Erythroblast (primary cell): ENCODE results near the gene TUG1.

Source experiments
- DNase-seq, 2 experiments: peaks; one replicate each; lab custom pipeline; 2025; lab: John Stamatoyannopoulos, UW
- GATA1 ChIP-seq: IDR thresholded peaks from 2 replicates; pipeline ENCODE4 v1.6.1; 2011; ENCODE audit warnings: low read depth, mild to moderate bottlenecking, control low read depth, low read length, moderate library complexity
- POLR2A ChIP-seq: IDR thresholded peaks from 2 replicates; pipeline ENCODE4 v1.6.1; 2011; ENCODE audit warnings: mild to moderate bottlenecking, low read length

The TUG1 gene

DNA sequence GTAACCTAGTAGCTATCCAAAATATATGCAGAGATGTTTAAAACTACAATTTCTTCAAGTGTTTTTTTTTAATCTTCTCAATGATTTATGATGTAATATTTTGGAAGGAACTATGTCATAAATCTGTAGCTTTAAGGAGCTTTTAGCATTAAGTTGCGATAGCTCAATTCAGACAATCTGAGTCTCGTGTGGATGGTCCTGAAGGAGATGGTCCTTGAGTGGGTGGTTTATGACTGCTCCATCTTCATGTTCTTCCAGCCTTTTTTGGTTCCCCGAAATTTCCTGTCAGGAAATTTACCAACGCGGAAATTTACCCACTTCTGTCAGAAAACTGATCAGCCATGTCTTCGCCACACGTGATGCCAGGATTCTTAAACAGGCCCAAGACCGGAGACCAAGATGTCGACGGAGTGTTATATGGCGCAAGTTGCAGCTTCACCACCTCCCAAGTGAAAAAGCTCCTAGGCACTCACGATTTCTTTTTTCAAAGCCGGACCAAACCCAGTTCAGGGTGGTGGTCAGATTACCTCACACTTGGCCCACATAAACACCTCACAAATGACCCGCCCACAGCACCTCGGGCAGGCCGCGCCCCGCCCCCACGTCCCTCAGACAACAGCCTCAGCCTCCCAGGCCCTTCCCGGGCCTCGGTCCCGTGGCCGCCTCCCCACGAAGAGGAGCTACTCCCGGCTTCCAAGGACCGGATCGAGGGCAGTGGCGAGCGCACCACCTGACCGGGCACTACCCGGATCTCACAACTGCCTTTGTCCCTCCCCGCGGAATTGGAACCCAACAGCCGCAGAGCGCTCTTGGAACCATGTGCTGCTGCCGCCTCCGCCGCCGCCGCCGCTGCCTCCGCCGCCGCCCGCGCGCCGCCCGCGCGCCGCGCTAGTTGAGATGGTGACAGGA, 796 bp upstream of the TUG1 start, which contains the start of gene MORC2:
MORC2 (minus strand) TSS at position 760 of the 909 bp plus-strand sequence. CDS start 885 bp downstream, outside the sequence.
- no peak for TF ChIP-seq POLR2A
- TF ChIP-seq GATA1: no peak
- DNase-seq: peak; percentile 83 to 89

- TF ChIP-seq GATA1: no peak
- TF ChIP-seq POLR2A: no peak
- DNase-seq: peak; percentile 83 to 85
These were observed 679 bp downstream of the TUG1 start for GRCh38 chr22:30969532-30970355.

DNA sequence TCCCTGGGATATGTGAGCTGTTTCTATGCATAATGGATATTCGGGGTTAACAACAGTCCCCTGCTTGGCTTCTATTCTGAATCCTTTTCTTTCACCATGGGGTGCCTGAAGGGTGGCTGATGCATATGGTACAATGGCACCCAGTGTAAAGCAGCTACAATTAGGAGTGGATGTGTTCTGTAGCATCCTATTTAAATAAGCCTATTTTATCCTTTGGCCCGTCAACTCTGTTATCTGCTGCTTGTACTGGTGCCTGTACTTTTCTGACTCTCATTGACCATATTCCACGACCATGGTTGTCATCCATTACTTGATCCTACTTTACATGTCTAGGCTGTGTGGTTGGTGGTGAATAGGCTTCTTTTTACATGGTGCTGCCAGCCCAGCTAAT, 1.3 kb downstream of the TUG1 start:
- peak; percentile 23 to 32 for DNase-seq

GRCh38 chr22:30978304-30978962, 9.4 kb downstream of the TUG1 start:
- TF ChIP-seq GATA1: no peak
- TF ChIP-seq POLR2A: no peak
- DNase-seq: no peak

More for the DNA sequence above, 1.3 kb downstream of the TUG1 start:
- TF ChIP-seq GATA1 (no peak), POLR2A (no peak)

DNA sequence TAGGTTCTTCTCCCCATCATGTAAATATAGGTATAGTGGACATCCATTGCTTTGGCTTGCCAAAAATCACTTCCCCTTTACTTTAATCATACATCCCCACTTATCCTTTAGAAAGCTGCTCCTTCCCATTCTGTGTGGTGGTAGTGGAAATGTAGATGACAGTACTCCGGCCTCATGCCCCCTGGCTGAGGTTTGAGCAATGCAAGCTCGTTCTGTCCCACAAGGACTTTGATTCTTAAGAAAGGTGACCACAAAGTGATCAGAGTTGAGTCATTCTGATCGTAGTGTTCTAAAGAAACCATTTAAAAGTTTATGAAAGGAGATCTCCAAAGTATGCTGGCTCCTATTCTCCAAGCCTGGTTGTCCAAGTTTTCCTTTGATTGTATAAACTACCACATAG, 10.9 kb downstream of the TUG1 start:
- no peak for DNase-seq
- no peak for TF ChIP-seq POLR2A
- TF ChIP-seq GATA1: no peak

GRCh38 chr22:30982512-30982911, 13.4 kb downstream of the TUG1 start:
- TF ChIP-seq POLR2A: no peak
- TF ChIP-seq GATA1: no peak
- no peak for DNase-seq

DNA sequence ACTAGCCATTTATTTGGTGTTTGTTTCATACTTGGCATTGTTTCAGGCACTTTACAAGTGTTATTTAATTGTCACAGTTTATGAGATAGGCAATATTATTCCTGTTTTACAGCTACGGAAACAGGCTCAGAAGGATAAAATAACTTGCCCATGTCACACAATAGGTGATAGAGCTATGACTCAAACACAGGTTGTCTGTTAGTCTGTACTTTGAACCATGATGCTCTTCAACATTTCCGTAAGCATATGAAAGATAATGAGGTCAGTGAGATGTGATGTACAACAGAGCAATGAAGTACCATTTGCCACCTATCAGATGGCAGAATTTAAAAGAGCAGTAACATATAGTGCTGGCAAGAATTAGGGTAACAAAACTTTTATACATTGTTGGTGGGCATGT, 15.3 kb downstream of the TUG1 start:
- no peak for DNase-seq
- no peak for TF ChIP-seq POLR2A
- no peak for TF ChIP-seq GATA1

GRCh38 chr22:30985561-30986208, 16.6 kb downstream of the TUG1 start:
- TF ChIP-seq POLR2A (no peak), GATA1 (no peak)
- no peak for DNase-seq

- TF ChIP-seq POLR2A (no peak), GATA1 (no peak)
- DNase-seq: no peak
These were observed 20.4 kb downstream of the TUG1 start for GRCh38 chr22:30989474-30989873.

DNA sequence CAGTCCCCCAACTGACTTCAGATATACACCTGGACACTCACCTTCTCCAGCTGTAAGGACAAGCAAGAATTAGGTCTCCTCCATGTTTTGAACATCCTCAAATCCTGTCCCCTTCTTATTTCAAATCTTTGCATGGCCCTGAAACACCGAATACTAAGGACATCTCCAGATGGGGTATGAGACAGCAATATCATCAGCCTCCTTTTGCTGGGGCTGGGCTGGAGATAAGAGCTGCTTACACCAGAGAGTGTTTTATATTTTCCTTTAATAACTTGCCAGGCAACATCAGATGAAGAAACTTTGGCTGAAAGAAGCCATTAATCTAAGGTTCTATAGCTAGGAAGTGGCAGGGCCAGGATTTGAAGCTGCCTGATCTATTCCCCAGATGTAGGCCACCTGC, 21.6 kb downstream of the TUG1 start:
- TF ChIP-seq GATA1 (no peak), POLR2A (no peak)
- peak; percentile 41 to 57 for DNase-seq

- TF ChIP-seq GATA1: no peak
- no peak for TF ChIP-seq POLR2A
- no peak for DNase-seq
These were observed 23.5 kb downstream of the TUG1 start for GRCh38 chr22:30992565-30992964.

DNA sequence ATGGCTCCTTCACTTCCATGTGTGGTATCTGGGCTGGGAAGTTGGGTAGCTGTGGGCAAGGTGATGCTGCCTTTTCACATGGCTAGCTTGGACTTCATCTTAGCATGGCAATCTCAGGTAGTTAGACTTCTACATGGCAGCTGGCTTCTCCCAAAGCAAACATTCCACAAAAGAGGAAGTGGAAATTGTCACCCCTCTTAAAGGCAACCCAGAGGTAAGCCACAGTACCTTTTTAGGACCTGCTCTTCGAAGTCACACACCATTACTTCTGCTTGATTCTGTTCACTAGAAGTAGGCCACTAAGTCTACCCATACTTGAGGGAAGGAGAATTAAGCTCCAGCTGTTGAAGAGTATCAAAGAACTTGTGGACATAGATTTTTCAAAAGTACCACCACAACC, 25.9 kb downstream of the TUG1 start:
- DNase-seq: no peak
- TF ChIP-seq POLR2A (no peak), GATA1 (no peak)

DNA sequence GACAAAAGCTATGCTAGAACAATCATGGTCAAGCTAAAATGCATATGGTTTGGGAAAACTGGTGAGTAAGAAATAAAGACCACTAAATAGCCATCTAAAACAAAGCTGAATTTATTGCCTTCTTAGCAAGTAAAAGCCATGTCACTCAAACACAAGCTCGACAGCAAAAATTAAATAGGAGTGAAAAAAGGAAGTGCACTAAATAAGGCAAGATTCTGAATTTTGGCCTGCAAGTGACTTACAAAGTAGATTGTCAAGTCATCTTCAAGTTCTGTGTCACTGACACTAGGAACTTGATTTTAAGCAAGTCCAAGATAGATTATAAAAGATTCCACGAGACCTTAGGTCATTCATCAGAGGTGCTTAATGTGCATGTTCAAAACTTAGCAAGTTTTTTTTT, 27.4 kb downstream of the TUG1 start:
- no peak for DNase-seq
- TF ChIP-seq GATA1: no peak
- no peak for TF ChIP-seq POLR2A

DNA sequence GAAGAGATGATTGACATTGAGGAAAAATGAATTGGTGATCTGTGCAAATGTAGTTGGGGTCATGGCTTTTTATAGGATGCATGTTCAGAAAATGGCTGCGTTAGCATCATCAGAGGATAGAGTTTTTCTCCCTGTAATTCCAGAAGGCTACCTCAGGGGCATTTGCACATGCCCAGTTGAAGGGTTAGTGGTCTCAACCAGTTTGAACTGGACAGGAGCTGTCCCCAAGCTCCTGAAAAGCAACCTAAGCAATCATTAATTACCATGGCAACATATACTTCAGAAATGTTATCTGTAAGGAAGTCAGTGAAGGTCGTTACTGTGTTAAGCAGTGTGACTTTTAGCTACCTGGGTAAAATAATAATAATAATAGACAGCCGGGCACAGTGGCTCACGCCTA, 29.3 kb downstream of the TUG1 start:
- DNase-seq: no peak
- no peak for TF ChIP-seq POLR2A
- TF ChIP-seq GATA1: no peak
